ENCODE results near the gene DEPDC1. TPM values are rescaled to one million over a fixed set of nuclear protein-coding genes. Genes with fewer than 3 reads are reported as not detected.

DEPDC1 gene
- total RNA-seq, 4 donors from 2014 or later: 0.11 TPM; not detected in 3

DNA sequence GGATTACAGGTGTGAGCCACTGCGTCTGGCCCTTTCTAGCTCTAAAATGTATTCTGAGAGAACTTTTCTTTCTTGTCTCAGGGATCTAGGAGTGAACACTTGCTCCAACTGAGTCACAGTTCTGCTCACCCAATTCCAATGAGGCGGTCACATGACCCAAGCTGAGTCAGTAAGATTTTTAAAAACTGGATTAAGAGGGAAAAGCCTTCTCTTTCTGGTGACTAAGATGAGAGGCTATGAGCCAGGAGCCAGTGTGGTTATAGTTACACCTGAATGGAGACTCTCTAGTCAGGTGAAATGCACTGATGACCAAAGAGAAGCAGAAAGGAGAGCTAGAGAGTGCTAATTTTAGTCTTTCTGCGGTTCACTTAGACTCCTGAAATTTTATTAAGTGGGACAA lies 9.5 kb upstream of the DEPDC1 start:
- no peak for DNase-seq

DNA sequence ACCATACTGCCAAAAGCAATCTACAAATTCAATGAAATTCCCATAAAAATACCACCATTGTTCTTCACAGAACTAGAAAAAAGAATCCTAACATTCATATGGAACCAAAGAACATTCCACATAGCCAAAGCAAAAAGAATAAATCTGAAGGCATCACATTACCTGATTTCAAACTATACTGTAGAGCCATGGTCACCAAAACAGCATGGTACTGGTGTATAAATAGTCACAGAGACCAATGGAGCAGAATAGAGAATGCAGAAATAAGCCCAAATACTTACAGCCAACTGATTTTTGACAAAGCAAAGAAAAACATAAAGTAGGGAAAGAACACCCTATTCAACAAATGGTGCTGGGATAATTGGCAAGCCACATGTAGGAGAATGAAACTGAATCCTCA lies 6.2 kb upstream of the DEPDC1 start:
- TF ChIP-seq POLR2A (IDR thresholded peaks at IDR 0.05): no peak
- TF ChIP-seq, protein P1, sequence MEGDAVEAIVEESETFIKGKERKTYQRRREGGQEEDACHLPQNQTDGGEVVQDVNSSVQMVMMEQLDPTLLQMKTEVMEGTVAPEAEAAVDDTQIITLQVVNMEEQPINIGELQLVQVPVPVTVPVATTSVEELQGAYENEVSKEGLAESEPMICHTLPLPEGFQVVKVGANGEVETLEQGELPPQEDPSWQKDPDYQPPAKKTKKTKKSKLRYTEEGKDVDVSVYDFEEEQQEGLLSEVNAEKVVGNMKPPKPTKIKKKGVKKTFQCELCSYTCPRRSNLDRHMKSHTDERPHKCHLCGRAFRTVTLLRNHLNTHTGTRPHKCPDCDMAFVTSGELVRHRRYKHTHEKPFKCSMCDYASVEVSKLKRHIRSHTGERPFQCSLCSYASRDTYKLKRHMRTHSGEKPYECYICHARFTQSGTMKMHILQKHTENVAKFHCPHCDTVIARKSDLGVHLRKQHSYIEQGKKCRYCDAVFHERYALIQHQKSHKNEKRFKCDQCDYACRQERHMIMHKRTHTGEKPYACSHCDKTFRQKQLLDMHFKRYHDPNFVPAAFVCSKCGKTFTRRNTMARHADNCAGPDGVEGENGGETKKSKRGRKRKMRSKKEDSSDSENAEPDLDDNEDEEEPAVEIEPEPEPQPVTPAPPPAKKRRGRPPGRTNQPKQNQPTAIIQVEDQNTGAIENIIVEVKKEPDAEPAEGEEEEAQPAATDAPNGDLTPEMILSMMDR (IDR thresholded peaks at IDR 0.05 in 4 of 5, conservative IDR thresholded peaks at IDR 0.05 in 1 of 5): no peak

More for the DNA sequence above, 9.5 kb upstream of the DEPDC1 start:
- Histone ChIP-seq H3K27me3 (no peaks in the 10 kb centered on the region), H3K9me3 (no peaks in the 10 kb centered on the region), H3K4me1 (no peaks in the 10 kb centered on the region), H3K4me3 (no peak overlapping the region), H3K36me3 (no peaks in the 10 kb centered on the region), H3K27ac (no peak overlapping the region)
- intact Hi-C loops (cut with DNase I; ENCODE audit: low total_unique reads) (no loop called here), in situ Hi-C loops (cut with MboI; ENCODE audit: low sequenced_read_pairs in 4 of 4) (no loop called here)
- ATAC-seq: no peak
- no peak for TF ChIP-seq POLR2A (IDR thresholded peaks at IDR 0.05)
- TF ChIP-seq, protein P1 (IDR thresholded peaks at IDR 0.05 in 4 of 5, conservative IDR thresholded peaks at IDR 0.05 in 1 of 5): no peak

DNA sequence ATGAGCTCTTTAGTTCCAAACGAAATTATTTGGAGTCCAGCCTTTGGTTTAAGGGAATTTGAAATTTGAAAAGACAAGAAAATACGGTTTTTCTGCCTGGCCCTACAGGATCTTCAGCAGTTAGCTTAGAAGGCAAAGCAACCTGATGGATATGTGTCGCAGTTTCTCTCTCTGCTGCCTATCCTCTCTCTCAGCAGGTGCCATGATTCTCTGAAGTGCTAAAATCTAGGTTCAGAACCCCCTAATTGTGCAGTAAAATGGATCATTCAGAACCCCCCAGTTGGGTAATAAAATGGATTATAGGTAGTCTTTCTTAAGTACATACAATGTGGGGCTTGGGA lies 446 bp upstream of the DEPDC1 start:
- H3K27me3 ChIP-seq: no peaks in the 10 kb centered on the region
- H3K4me1 ChIP-seq: peaks cover 10 to 19% of the 10 kb centered on the region in 2 donors
- H3K4me3 ChIP-seq: peak overlapping the region; percentile 62 to 82 (median 73)
- TF ChIP-seq, protein P1 (IDR thresholded peaks at IDR 0.05 in 4 of 5, conservative IDR thresholded peaks at IDR 0.05 in 1 of 5): no peak
- TF ChIP-seq POLR2A (IDR thresholded peaks at IDR 0.05): no peak
- in situ Hi-C loops (cut with MboI; ENCODE audit: low sequenced_read_pairs in 4 of 4) (no loop called here), intact Hi-C loops (cut with DNase I; ENCODE audit: low total_unique reads) (no loop called here)
- DNase-seq: no peak
- ATAC-seq: peak in 1 of 2 donors; percentile 51
- H3K36me3 ChIP-seq: no peaks in the 10 kb centered on the region
- H3K9me3 ChIP-seq: no peaks in the 10 kb centered on the region
- H3K27ac ChIP-seq: peak overlapping the region in 3 of 4 donors; percentile 20 to 48 (median 28)

More for the DNA sequence above, 6.2 kb upstream of the DEPDC1 start:
- no peak for DNase-seq
- intact Hi-C loops (cut with DNase I; ENCODE audit: low total_unique reads): no loop called here
- H3K27ac ChIP-seq: no peak overlapping the region
- H3K27me3 ChIP-seq: no peaks in the 10 kb centered on the region
- no peaks in the 10 kb centered on the region for H3K4me1 ChIP-seq
- H3K4me3 ChIP-seq: peak overlapping the region in 1 of 4 donors; percentile 20
- ATAC-seq: no peak
- no peaks in the 10 kb centered on the region for H3K9me3 ChIP-seq
- in situ Hi-C loops (cut with MboI; ENCODE audit: low sequenced_read_pairs in 4 of 4): no loop called here
- H3K36me3 ChIP-seq: no peaks in the 10 kb centered on the region

DNA sequence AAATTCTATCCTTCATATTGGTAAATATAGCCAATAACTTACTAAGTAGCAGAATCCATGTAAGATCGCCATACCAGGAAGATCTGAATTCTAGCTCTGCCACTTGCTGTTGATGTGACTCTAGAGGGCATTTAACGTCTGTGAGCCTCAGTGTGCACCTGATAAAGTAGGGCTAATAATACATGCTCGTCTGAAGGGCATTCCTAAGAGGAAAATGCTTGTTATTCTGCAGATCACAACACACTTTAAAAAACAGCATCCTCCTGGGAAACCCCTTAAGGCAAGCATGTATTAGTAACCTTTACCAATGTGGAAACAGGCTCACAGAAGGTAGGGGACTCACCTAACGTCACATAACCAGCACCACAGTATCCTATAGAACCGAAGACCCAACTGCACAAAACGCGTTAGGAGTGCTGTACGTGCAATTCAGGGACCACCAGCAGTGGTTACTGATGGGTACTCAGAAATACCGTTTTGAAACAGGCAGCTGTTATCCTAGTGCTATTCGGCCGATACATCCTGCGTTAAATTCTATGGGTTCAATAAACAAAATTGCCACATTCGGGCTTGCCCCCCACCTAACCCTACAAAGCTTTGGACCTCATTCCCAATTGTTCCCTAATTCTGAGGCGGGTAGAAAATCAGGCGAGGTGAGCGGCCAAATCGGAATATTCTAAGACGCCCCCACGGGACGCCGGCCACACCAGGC lies 758 bp downstream of the DEPDC1 start:
- no peak overlapping the region for H3K27ac ChIP-seq
- intact Hi-C loops (cut with DNase I; ENCODE audit: low total_unique reads): no loop called here

More for the DNA sequence above, 758 bp downstream of the DEPDC1 start:
- peak overlapping the region; percentile 62 to 82 (median 73) for H3K4me3 ChIP-seq
- in situ Hi-C loops (cut with MboI; ENCODE audit: low sequenced_read_pairs in 4 of 4): no loop called here
- ATAC-seq (no peak), DNase-seq (no peak)
- no peaks in the 10 kb centered on the region for H3K9me3 ChIP-seq
- no peaks in the 10 kb centered on the region for H3K27me3 ChIP-seq
- no peaks in the 10 kb centered on the region for H3K36me3 ChIP-seq
- peaks cover 10 to 19% of the 10 kb centered on the region in 2 donors for H3K4me1 ChIP-seq
- TF ChIP-seq POLR2A (IDR thresholded peaks at IDR 0.05): no peak
- TF ChIP-seq, protein P1 (IDR thresholded peaks at IDR 0.05 in 4 of 5, conservative IDR thresholded peaks at IDR 0.05 in 1 of 5): no peak

Data from gastrocnemius medialis (tissue), 4 donors.